ENCODE measurements around the gene EFHC1. TPM values are rescaled to one million over a fixed set of nuclear protein-coding genes. Genes with fewer than 3 reads are reported as not detected.

EFHC1 gene
- total and polyA plus RNA-seq, 2 of the 13 experiments (the other 11 are each of a cell fraction or from before 2014, with no cell fraction given): 23.4 to 29.5 TPM

DNA sequence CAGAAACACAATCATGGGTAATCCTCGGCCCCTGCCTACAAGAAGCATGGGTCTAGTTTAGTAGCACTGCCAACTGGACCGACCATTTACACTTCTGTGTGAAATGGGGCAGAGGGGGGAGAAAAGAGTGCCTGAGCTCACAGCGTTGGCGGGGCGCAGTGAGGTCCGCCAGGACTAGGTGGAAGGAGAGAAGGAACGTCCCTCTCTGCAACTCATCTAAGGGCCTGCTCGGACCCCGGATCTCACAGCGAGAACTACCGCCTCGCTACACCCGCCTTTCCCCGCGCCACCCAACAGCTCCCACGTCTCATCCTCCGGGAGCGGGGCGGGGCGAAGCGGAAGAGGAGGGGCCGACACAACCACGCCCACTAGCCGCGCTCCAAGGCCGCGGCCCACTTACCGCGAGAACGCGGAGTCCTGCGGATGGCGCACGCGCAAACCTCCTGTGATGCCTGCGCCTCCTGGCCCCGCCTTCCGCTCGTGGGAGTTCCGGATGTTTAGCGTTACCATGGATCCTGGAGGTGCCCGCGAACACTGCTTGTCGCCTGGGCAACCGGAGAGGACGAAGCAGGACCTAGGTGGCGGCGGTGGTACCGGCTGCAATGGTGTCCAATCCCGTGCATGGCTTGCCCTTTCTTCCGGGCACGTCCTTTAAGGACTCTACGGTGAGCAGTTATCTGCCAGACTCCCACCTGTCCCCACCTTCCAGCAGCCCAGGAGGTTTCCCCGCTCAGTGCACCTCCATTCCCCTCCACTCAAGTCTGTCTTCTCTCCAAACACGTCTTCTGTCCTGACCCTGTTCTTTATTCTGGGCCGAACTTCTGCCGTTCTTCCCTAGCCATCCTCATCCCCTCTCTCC, at the start of gene EFHC1 (continued):
- TF ChIP-seq PTBP1 (IDR thresholded peaks at IDR 0.05; ENCODE audit: low read depth, low read length, poor library complexity, severe bottlenecking) (no peak), ZNF788 (CRISPR knock-in tag; IDR thresholded peaks at IDR 0.05; ENCODE audit: borderline replicate concordance) (no peak; the same call in 1 of the 2 replicates), ZNF878 (CRISPR knock-in tag; IDR thresholded peaks at IDR 0.05) (no peak), MEIS1 (CRISPR knock-in tag; IDR thresholded peaks at IDR 0.05; ENCODE audit: borderline replicate concordance) (peak; percentile 87; the same call in 1 of the 2 replicates), HIVEP1 (CRISPR knock-in tag; IDR thresholded peaks at IDR 0.05) (peak; percentile 95), MYPOP (CRISPR knock-in tag; IDR thresholded peaks at IDR 0.05) (peak; percentile 87; the same call in 1 of the 2 replicates), MAFK (conservative IDR thresholded peaks at IDR 0.05 in 1 of 2, IDR thresholded peaks at IDR 0.05 in 1 of 2; ENCODE audit: low read length in 2 of 2) (no peak), BRD4 (CRISPR knock-in tag; IDR thresholded peaks at IDR 0.05) (peak; percentile 80; the same call in 1 of the 2 replicates), ATF2 (CRISPR knock-in tag; IDR thresholded peaks at IDR 0.05) (no peak; the same call in 1 of the 2 replicates), TBX3 (IDR thresholded peaks at IDR 0.05; ENCODE audit: borderline replicate concordance) (0 out of 2 replicates have a peak, but pooled peaks have one; percentile 33), ATF3 (CRISPR knock-in tag; IDR thresholded peaks at IDR 0.05) (peak; percentile 33; the same call in 1 of the 2 replicates), TAF1 (CRISPR knock-in tag; IDR thresholded peaks at IDR 0.05) (peak; percentile 95), ZNF615 (CRISPR knock-in tag; IDR thresholded peaks at IDR 0.05; ENCODE audit: borderline replicate concordance) (no peak), ZNF234 (CRISPR knock-in tag; conservative IDR thresholded peaks at IDR 0.05) (no peak), ARID5B (CRISPR knock-in tag; IDR thresholded peaks at IDR 0.05) (peak; percentile 54), NFE2 (CRISPR knock-in tag; IDR thresholded peaks at IDR 0.05) (no peak), ZNF326 (CRISPR knock-in tag; IDR thresholded peaks at IDR 0.05; ENCODE audit: borderline replicate concordance) (no peak), SMAD9 (CRISPR knock-in tag; IDR thresholded peaks at IDR 0.05) (peak; percentile 75; the same call in 1 of the 2 replicates)
- TF ChIP-seq, protein P1, sequence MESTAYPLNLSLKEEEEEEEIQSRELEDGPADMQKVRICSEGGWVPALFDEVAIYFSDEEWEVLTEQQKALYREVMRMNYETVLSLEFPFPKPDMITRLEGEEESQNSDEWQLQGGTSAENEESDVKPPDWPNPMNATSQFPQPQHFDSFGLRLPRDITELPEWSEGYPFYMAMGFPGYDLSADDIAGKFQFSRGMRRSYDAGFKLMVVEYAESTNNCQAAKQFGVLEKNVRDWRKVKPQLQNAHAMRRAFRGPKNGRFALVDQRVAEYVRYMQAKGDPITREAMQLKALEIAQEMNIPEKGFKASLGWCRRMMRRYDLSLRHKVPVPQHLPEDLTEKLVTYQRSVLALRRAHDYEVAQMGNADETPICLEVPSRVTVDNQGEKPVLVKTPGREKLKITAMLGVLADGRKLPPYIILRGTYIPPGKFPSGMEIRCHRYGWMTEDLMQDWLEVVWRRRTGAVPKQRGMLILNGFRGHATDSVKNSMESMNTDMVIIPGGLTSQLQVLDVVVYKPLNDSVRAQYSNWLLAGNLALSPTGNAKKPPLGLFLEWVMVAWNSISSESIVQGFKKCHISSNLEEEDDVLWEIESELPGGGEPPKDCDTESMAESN (CRISPR knock-in tag; conservative IDR thresholded peaks at IDR 0.05): peak; percentile 12; the same call in 1 of the 2 replicates
